HG02981 (cell line): Measurements from ENCODE around the gene TPX2.
"Not testable (repeated sequence)": the region's sequence is repeated elsewhere in the genome, so short reads cannot be mapped to it uniquely, and the experiment has no call there.

Source experiments
- ATAC-seq: cut with Tn5 transposase; IDR thresholded peaks from one replicate; pipeline ENCODE4 v1.9.1; 2021; ENCODE audit warnings: mild to moderate bottlenecking, moderate library complexity; ENCODE audit not compliant: unreplicated experiment

Gene TPX2

DNA sequence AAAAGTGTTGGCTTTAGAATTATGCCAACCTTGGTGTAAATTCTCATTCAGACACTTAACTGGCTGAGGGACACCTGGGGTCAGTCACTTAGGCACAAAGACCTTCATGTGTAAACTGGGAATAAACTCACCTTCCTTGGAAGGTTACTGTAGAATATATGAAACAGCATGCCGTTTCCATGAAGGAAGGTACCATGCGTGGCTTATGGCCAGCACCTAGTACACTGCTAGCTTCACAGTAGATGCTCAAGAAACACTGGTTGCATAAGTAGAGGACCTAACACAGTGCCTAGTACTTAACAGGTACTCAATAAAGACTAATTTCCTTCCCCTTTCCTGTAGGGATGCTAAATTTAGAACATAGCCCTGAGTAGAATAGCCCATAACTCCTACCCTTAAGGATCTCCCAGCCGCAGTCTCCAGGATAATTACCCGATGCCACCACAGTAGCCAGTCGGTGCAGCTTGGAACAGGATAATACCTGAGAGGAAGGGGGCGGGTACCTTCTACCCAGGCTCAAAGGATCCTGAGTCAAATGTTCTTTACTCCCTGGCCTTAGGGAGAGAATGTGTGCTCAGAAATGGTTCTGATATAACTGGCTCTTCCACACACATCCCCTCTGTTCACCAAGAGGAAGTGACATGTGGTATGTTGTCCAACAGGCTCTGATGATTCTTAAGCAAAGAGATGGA is 20.0 kb upstream of the TPX2 start:
- no peak for ATAC-seq

DNA sequence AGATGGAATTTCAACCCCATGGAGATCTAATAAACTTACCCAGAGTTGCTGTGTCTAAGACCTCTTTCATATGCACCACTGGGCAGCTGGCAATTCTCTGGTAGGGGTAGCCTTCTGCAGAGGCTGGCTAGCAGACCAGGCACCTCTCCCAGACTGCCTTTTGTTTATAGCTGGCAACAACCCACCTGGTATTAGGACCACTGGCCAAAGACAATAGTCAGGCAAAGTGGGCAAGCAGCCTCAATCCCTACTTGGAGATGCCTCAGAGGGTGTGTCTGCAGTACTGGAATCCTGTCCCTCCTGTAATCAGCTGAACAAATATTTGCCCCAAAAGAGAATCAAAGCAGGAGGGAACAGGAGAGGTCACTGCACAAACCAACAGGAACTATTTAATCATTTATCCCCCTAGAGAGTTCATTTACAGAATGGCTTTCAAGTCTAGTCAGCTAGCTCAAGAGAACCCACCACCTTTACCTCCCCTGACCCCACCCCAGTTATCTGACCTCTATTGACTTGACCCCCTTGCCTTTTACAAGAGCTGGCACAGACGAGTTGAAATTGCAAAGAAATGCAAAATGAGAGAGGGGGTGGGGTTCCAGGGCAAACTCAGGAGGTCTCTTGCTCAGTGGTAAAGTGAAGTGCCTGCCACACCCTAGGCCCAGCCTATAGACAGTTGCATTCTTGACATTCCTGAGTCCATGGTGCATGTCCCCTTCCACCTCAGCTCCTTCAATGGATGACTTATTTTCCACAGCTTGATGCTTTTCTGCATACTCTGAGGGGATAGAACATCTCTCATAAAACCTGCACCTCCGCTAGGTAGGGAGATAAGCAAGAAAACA is 19.2 kb upstream of the TPX2 start:
- no peak for ATAC-seq

GRCh38 chr20:31720486-31721407 is 18.3 kb upstream of the TPX2 start:
- no peak for ATAC-seq

DNA sequence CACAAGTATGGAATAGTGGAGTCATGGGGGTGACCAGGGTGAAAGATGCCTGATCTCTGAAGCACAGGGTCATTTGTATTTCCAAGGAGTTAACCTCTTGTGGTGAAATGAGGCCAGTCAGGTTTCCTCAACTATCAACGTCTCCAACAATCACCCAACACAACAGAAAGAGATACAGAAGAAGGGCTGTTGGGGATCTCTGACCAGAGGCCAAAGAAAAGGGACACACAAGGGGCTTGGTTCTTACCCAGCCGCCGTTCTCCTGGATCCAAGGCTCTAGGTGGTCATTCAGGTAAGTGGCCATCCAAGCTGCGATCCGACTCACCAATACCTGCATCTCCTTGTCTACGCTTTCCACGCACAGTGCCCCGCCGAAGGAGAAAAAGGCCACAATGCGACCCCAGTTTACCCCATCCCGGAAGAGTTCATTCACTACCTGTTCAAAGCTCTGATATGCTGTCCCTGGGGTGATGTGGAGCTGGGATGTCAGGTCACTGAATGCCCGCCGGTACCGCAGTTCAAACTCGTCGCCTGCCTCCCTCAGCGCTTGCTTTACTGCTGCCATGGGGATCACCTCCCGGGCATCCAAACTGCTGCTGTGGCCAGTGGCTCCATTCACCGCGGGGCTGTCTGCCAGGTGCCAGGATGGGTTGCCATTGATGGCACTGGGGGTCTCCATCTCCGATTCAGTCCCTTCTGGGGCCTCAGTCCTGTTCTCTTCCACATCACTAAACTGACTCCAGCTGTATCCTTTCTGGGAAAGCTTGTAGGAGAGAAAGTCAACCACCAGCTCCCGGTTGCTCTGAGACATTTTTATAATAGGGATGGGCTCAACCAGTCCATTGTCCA is 17.5 kb upstream of the TPX2 start:
- no peak for ATAC-seq

DNA sequence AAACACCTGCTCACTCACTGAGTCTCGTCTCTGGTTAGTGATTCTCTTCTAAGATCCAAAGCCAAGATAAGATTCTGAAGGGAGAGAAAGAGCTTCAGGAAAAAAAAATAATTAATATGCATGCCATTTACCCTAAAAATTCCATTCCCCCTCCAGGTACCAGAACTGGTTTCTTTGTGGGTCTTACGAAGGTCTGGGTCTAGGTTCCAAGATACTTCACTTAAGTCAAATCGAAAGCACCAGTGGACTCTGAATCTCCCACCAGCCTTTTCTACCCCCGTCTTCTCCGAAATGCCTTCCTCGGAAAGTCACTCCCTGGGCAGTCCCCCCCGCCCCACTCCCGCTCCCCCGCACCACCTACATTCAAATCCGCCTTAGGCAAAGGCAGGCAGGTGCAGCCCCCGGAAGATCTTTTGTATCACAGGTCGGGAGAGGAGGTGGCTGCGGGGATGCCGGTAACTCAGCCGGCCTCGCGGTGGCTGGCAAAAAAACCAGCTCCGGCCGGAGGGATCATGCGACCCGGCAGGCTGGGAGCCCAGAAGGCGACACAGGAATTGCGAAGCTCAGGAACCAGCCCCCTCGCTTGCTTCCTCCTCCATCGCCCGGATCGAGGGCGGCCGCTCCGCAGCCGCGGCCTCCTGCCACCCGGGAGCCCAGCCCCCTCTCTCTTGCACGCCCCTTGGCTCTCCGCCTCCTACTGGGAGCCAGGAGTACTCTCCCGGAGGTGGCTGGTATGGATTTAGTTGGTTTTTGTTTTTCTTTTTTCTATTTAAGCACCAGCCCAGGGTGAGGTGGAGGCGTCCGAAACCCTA is 16.6 kb upstream of the TPX2 start, which contains the start of gene BCL2L1:
TSS of gene BCL2L1 (minus strand) at position 612 of the 812 bp plus-strand sequence. CDS start 650 bp downstream, outside the sequence.
- ATAC-seq = no peak

DNA sequence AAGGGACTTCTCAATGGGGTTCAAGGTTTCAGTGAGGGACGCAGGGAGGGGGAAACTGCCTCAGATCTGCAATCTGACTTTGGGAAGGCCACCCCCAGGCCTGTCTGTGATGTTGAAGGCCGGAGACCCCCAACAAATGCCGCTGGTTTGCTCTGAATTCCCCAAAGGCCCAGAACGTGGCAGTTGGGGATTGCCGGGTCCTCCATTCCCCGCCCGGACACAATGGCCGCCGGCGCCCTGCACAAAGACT is 16.1 kb upstream of the TPX2 start:
- ATAC-seq = no peak

GRCh38 chr20:31723319-31724078 is 15.6 kb upstream of the TPX2 start:
- ATAC-seq = peak; percentile 84

GRCh38 chr20:31731321-31731717 is 7.8 kb upstream of the TPX2 start:
- ATAC-seq = no peak

GRCh38 chr20:31739550-31739977 is 474 bp downstream of the TPX2 start:
- no peak for ATAC-seq

- no peak for ATAC-seq
These were observed 1.1 kb downstream of the TPX2 start for GRCh38 chr20:31740208-31740607.

- no peak for ATAC-seq
These were observed 1.7 kb downstream of the TPX2 start for GRCh38 chr20:31740656-31741323.

DNA sequence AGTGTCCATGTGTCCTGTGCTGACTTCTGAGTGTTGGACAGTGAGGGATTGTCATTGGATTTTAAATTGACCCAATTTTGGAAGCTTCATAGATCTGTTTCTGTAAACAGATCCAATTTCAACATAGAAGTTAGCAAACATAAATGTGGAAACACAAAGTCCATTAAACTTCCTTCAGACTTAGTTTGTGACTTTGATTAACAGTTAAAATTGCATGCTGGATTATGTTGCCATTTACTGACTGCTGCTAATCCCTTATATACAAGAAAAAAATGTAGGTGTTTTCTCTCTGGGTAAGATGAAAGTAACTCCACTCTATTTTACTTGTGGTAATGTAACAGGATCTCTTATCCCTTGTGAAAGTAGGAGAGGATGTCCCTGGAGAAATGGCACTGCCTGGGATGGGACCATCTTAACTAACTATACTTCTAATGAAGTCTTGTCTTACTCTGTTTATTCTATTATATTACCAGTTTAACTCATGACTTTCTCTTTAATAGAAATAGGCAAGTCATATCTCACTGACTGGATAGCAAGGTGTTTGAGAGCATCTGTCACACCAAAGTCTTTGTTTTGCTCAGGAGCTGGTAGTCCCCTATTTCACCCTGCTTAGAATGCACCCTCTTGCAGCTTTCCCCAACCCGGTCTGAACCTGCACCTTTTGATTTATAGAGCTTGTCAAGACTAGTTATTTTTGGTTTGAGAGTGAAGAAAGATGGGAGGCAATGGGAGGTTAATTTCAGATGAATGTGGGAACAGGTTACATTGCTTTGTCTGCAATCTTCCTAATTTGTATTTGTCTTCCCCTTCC is 7.2 kb downstream of the TPX2 start:
- no peak for ATAC-seq

- not testable (repeated sequence) for ATAC-seq
These were observed 7.9 kb downstream of the TPX2 start for GRCh38 chr20:31747028-31747427.

DNA sequence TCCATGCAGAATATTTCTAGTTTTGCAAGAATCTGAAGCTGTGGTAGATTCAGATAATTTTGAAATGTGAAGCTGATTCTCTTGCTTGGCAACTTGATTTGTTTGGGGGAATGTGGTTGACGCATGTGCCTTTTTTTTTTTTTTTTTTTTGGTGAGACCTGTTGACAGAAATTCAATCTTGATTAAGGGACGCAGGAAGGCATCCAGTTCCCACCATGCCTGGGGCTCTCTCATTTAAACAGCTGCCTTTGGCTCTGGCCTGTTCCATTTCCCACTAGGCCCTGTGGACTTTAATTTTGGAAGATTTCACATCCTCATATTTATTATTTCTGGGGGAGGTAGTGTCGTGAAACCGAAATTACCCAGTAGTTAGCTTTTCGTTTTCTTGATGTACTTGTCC is 8.6 kb downstream of the TPX2 start:
- ATAC-seq = no peak

GRCh38 chr20:31749223-31749622 is 10.1 kb downstream of the TPX2 start:
- no peak for ATAC-seq

DNA sequence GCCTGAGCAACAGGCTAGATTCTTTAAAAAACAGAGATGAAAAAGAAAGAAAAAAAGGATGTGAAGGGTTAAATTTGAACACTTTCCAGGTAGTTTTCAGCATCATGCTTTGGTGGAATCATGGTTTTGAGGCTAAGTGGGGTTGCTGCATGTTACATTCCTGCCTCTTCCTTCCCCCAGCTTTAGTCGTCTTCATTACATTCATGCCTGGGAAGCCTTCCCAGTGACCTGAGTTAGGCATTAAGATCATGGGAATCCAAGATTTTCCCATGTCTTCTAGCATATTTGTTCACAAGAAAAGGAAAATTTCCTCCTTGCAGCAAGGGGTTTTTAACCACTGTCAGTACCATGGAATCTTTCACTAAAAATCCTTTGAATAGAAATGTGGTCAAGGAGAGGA is 12.0 kb downstream of the TPX2 start:
- ATAC-seq = no peak

- no peak for ATAC-seq
These were observed 18.2 kb downstream of the TPX2 start for GRCh38 chr20:31757254-31757653.

DNA sequence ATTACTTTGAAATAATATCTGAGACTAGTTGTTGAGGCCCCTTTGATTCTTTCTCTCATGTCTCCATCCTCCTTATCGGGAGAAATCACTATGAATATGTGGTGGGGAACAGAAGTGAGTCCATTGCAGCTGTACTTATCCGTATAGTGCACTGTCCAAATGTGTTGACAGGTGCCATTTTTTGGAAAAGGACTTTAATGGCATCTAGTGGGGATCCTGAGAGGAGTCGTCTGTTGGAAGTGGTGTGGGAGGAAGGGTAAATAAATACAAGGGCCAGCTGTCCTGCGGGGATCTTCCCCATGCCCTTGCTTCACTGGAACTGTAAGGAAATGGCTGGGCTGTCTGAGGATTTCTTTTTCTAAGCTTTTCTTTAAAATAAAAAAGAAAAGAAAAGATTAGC is 19.4 kb downstream of the TPX2 start:
- no peak for ATAC-seq
